ENCODE data around the gene CHAF1A.

Gene CHAF1A

DNA sequence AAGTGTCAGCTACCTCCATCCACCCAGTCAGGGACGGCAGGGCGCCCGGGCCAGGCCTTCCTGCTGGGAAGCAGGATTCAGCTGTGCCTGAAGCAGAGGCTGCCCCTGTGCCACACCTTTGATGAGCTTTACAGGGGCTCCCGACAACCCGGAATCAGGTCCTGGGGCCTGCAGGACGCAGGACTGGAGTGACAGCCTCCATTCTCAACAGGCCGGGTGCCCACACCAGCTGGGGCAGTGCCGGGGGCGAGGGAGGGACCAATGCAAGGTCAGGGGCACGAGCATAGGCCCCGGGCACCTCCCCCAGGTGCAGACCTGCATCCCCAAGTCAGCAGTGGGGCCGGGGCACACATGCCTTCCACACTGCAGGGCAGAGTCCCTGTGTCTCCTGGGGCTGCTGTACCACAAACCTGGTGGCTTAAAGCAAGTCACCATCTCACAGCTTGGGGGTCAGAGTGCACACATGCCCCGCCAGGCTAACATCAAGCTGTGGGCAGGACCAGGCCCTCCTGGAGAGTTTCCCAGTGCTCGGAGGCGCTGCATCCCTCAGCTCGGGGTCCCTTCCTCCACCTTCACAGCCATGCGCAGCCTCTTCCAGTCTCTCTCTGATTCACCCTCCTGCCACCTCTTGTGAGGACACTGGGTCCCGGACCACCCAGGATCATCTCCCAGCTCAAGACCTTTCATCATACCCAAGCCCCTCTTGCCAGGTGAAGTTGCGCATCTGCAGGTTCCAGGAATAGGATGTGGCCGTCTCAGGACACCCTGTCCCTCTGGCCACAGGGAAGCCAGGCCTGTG lies 41.7 kb downstream of the CHAF1A start:
- no peak for DNase-seq

DNA sequence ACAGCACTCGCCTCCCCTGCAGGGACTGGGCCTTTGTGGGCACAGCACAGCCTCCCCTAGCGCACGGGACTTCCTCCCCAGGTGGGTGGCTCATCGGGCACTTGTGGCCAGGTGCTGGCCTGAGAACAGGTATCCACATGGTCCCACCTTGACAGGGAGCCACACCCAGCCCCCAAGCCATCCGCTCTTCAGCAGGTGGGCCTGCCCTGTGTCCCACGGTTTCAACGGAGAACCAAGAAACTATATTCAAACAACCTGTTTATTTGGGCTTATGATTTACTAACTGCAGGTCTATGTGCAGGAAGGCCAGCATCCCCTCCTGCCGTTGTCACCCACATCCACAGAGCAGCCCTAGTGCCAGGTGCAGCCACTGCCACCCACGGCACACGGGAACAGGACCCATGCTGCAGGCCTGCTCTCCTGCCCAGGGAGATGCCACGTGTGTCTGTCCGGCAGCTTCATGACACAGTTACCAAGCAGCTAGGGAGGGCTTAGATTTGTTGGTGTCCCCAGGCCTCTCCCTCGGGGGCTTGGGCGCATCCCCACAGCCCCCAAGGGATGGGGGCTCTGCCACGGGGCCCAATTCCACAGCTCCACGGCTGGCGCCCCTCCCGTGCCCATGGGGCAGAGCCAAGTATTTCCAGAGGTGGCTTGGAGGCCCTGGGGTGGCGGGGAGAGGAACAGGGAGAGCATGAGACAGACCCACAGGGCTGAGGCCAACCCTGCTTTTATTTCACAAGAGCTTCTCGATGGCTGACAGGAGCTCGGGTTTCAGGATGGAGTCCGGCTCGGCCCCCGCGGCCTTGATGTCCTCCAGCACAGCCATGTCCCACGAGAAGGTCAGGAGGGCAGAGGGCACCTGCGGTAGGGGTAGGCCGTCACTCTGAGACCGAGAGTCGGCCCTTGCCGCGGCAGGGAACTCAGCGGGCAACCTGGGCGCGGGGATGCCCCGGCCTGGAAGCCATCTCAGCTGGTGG lies 42.6 kb downstream of the CHAF1A start:
- DNase-seq = no peak

DNA sequence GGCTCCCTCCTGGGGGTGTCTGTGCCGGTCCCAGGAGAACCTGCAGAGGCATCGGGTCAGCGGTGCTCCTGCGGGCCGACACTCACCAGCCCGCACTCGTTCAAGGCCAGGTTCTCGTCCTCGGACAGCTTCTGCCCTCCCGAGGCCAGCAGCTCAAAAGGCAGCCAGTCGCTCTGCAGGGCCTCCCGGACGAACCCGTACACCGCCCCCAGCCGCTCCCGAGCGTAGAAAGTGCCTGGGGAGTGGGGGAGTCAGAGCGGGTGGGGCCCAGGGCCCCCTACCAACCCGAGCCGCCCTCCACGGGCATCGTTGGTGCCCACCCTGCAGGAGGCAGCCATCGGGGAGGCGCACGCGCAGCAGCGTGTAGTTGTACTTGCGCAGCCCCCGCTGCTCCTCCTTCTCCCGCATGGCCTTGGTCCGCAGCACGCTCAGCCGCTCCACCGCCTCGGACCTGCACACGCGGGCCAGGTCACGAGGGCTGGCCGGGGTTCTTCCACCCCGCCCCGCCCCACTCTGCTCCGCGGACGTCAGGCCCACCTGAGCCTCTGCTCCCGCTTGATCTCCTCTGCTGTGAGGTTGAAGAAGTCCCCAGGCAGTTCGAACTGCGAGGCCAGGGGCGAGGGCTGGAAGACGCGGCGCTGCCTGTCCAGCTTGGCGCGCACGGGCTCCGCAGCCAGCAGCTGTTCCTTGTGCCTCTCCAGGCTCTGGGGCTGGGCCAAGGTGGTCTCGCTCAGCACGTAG lies 43.7 kb downstream of the CHAF1A start:
- no peak for DNase-seq

DNA sequence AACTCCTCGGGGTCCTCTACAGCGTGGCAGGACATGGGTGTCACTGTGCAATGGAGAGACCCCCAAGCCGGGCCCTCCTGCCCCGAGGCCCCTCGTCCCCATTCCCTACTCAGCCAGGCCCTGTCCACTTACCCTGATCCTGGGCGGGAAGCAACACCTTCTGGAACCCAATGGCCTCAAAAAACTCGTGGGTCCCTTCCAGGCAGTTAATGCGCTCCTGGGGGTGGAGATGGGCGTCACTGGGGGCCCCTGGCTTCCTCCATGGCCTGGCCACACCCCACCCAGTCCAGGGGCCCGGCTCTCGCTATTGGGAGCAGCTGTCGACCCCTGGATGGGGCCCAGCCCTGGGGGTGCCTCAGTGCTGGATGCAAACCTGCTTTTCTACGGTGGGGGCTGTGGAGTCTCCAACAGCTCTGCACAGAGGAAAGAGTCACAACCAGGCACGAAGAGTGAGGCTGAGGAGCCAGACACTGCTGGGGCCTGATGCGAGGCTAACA lies 44.3 kb downstream of the CHAF1A start:
- no peak for DNase-seq

DNA sequence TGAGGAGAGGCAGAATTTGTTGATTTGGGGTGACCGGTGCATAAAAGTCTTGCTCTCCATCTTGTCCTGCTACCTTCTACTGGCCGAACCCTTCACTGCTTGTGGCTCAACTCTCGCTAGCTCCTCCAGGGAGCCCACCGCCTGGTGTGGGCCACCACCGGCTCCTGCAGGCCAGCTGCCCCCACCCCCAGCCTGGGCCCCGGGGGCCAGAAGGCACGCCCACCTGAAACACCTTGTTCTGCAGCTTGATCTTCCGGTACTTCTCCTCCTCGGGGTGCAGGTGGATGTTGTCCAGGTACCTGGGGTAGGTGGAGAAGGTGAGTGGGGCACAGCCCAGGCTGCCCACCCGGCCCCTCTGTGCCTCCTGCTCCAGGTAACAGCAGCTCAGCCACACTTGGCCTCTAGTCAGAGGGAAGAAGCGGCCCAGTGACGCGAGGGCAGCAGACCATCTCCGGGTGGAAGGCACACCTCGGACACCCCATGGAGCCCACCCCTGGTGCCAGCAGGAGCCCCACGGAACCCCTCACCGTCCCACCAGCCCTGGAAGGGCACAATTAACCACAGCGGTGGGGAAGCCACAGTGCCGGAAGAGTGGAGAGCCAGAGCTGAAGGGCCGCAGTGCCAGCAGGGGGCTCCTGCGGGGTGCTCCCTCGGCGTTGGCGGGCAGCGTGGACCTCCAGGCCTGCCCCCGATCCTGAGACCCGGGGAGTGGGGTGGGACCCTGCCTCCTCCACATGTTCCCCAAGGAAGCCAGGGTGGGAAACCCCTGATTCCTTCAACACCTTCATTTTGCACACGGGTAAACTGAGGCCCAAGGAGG lies 45.1 kb downstream of the CHAF1A start:
- no peak for DNase-seq

DNA sequence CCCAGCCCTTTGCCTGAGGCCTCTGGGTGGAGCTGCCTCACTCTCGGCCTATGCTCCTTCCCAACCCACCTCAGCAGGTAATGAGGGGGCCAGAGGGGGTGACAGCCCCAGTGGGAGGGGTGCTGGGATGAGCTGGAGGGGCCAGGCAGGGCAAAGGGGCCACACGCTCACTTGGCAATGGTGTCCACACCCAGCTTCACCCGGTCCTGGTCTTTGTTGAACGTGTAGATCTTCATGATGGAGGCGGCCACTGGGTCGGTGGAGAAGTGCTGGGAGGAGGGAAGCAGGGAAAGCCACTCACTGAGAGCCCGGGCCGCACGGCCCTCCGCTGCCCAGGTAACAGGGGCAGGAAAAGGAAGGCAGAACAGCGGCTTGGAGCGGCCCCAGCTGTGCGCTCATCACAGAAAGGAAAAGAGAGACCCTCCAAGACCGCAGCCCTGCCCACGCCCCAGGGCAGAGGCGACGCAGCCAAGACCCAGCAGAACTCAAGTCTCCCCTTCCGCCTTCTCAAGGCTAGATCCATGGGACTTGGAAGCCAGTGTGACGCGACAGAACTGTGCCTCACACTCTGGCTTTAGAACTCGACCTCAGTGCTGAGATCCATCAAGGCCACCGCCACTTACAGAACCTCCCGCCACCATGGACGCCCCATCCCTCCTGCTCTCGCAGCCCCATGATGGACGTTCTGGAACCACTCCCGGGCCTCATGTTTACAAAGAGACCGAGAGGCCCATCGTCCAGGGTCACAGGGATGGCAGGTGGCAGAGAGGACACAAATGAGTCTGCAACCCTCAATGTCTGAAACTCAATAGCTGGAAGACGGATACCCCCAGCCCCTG lies 45.9 kb downstream of the CHAF1A start:
- DNase-seq = no peak

DNA sequence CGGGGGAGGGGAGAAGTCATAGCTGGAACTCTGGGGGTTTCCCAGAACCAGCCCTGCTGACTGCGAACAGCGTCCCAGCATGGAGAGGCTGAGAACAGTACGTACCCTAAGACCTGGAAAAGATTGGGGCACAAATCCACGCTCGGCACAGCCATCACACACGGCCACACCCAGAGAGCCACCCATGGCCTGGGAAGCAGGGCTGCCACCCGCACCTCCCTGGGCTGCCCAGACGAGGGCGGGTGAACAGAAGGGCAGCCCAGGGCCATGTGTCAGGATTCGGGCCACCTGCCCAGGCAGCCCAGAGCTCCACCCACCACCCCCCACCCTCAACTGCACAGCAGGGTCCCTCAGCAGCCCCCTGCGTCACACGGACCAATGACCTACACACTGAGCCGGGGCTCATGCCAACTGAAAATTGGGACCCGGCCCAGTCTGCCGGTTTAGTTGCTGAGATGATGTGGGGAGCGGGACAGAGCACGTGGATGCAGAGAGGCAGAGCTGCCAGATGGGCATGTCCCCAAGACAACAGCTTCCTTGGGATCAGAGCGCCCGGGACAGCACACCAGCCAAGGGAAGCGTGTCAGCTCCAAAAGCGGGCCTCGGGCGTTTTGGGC lies 46.7 kb downstream of the CHAF1A start:
- DNase-seq = no peak

DNA sequence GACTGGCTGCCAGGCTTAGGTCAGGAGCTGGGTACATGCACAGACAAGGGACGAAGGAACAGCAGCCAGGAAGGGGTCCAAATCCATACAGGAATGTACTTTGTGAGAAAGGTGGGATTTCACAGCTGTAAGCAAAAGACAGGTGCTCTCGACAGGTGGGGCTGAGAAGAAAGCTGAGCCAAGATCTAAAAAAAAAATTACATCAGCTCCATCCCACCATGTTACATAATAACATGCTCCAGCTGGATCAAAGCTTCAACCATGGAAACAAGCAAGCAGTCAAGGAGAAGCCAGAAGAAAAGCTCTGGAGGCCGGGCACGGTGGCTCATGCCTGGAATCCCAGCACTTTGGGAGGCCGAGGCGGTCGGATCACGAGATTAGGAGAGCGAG lies 47.2 kb downstream of the CHAF1A start:
- DNase-seq = no peak

DNA sequence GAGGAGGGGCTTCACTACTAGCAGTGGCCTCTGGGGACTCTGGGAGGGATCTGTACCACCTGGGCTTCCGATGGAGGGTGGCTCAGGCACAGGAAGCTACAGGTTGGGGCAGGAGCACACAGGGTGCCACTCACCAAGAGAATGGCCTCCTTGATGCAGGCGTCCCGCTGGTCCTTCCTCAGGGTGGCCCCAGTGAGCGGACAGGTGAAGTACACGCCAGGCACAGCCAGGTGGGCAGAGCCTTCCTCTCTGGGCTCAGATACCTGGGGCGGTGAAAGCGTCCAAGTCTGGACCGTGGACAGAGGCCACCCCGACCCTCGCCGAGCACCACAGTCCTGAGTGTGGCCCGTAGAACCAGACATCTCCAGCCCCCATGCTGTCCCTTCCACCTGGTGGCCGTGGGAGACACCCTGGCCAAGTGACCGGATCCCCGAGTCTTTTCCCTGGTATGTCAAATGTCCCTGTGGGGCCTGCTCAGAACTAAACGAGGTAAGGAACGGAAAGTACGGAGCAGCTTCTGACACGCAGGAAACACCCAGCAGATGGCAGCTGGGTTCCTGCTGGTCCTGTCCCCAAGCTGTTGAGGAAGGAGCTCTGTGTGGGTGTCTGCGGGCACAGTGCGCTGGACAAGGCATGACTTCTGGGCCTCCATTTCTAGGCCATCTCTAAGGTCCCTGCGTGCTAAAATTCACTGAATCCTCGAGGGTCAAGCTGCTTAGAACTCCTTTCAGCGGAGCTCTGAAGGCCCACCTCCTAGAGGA lies 50.0 kb downstream of the CHAF1A start:
- DNase-seq = no peak

DNA sequence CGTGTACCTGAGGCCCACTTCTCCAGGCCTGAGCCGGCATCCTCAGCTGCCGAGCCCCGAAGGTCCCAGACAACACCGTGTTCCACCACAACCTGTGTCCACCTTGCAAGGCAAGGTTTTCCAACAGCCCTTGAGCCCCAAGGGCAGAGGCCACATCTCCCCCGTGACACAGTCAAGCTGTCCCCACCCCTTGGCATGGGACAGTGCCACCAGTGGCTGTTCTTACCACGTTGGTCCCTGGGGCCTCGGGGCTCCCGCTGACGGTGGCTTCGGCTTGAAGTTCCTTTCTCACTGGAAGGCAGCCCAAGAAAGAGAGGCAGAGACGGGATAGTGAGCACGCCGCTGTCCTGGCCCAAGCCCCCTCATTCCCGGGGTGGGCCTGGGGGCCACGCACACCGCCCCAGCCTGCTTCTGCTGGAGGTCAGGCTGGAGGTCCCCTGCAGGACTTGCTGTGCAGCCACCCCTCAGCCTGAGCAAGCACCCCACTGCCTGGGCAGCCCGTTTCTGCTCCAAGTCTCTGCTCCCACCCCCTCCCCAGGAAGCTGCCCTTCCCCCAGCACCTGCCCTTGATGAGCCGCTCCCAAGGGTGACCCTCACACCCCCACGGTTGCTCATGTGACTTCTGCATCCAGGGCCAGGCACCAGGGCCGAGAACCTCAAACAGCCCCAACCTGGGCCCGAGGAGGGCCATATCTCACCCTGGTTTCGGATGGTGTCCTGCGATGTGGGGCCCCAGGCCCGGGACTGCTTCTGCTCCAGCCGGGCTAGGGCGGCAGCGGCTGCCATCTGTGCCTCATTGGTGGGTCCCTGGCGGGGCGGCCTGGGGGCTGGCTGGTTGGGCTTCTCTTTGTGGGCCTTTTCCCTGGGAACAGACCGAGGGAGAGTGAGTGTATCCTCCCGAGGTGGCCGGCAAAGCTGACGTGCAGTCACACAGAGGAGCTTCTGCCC lies 51.1 kb downstream of the CHAF1A start:
- DNase-seq = no peak

DNA sequence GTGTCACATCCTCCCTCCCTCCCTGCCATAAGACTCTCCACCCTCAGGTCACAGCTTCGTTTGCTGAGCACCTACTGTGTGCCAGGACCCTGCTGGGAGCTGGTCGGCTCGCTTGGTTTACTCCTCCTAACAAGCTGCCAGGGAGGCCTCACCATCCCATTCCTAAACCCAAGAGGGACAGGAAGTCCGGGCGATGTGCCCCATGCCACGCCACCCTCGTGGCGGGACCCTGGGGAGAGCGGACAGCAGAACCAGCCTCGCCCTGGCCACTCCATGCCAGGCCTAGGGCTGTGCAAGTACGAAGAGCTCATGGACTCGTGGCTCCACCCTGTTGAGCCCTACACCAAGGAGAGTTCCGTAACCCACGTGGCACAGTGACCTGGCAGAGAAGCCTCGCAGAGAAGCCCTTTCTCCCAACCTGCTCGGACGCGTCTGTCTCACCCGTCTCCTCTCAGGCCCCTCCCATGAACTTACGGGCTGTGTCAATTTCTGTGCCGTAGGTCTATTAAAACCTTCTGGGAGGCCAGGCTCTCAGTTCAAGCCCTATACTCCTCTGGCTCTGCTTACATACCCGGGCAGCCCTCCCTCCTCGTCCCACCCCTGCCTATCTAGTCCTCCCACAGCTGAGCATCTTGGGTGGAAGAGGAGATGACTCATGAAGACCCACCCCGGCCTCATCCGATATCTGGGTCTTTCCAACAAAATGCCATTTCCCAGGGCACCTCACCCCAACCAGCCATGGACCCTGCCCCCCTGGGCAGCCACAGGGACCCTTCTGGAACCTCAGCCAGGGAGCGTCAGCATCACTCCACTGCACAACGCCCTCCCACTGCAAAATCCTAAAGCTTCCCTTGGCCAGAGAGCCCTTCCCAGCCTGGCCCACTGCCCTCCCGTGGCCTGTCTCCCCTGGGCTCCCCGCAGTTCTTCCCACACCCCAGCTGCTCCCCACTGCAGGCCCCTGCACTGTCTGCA lies 52.6 kb downstream of the CHAF1A start:
- no peak for DNase-seq

DNA sequence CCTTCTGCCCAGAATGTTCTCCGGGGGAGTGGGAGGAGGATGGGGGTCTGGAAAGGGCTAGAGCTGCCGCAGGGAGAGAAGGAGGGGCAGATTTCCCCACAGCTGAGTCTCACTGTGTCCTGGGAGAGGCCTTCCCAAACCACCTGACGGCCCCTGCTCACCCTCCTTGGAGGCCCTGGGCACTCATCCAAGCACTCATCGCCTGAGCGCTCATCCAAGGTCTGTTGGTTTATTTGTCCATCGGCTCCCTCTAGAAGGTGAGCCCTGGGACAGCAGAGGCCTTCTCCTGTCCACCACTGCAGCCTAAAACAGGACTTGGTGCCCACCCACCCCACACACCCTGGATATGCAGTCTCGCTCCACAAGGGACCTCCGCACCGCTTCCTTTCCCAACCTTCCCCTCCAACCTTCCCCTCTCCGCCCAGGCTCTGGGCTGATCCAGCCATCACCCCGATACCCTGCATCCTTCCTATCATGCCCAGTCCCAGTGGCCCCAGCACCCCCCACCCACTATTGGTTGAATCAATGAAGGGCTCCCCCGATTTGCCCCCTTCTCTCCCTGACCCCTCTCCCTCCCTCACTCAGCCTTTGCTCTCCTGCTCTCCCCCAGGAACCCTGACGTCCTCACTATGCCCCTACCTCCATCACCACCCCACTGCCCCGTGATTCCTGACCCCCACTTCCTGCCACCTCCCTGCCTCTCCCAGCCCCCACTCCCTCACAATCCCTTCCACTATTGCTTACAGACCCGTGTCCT lies 53.5 kb downstream of the CHAF1A start:
- peak; percentile 75 for DNase-seq

DNA sequence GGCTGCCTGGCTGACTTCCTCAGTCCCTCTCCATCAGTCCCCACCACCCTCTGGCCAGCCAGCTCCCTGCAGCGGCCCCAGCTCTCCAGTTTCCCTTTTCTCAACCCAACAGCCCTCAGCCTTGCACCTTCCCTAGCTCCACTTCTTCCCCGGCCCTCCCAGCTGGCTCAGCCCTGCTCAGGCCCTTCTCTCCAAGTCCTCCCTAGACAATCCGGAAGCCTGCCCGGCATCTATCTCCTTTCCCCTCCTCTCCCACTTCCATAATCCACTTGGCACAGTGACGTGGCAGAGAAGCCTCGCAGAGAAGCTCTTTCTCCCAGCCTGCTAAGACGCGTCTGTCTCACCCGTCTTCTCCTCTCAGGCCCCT lies 54.0 kb downstream of the CHAF1A start:
- DNase-seq = no peak

DNA sequence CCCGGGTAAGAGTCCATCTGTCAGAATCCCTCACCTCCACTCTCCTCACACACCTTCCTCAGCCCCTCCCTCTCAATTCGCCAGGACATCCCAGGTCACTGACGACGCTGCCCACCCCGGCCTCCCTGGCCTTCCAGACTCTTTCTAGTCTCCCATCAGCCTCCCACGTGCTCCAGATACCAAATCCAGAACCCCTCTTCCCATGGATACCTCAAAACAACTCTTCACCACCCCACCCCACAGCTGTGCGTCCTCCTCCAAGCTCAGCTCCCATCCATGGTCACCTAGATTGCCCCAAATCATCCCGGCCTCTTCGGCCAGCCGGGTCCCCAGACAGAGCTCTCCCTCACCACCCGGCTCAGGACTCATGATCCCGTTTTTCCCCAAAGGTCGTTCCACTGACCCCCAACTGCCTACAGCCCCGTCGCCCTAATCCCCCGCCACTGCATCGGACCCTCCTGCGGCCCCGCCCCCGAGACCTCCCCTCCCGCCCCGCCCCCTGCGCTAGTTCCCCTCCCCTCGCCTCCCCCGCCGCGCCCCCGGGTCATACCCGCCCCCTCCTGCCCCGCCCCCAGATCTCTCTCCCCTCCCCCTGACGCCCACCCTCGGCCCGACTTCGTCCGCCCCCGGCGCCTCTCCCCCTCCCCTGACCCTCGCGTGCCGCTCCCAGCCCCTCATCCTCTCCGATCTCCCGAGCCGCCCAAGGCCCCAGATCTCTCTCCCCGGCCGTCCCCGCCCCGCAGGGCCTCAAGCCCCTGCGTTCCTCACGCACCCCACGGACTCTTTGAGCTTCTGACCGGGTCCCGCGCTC lies 54.6 kb downstream of the CHAF1A start:
- peak; percentile 70 for DNase-seq

DNA sequence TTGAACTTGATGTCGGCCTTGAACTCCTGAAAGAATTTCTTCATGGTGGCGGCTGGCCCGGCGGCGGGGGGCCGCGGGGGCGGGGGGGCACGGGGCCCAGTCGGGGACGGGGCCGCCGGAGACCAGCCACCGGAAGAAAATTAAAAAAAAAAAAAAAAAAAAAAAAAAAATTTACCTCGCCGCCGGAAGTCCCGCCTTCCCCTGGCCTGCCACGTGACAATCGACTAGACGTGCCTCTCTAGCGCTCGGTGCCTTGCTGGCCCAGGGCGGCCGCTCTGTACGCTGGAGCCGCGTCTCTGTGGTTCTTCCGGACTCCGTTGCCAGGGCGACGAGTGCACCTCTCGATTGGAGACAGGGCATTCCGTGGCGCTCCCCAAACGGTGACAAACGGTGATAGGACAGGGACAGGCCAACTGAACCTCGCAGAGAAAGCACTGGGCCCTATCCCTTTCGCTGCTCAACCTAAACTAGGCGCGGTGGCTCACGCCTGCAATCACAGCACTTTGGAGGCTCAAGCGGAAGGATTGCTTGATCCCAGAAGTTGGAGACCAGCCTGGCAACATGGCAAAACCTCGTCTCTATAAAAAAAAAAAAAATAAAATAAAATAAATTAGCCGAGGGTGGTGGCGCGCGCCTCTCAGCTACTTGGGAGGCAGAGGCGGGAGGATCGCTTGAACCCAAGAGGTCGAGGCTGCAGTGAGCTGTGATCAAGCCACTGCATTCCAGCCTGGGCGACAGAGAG lies 55.4 kb downstream of the CHAF1A start, which contains the start of gene UBXN6:
Gene UBXN6 (minus strand): TSS at position 141 of the 742 bp plus-strand sequence. CDS start 97 bp downstream, at position 44.
- DNase-seq = peak; percentile 98

Measured in NCI-H1105 (cell line).